IPS-18a (cell line): ENCODE results near the gene DOCK2.

ENCODE experiments used
- H3K27ac ChIP-seq: one replicate; pipeline ENCODE4 v1.5.1; 2013; ENCODE audit warnings: low read length
- H3K27me3 ChIP-seq: one replicate; pipeline ENCODE4 v1.6.1; 2013; ENCODE audit warnings: mild to moderate bottlenecking, low read length; ENCODE audit not compliant: control insufficient read depth, insufficient read depth
- H3K36me3 ChIP-seq: one replicate; pipeline ENCODE4 v1.6.1; 2013; ENCODE audit warnings: low read depth, low read length; ENCODE audit not compliant: control insufficient read depth
- H3K4me1 ChIP-seq: one replicate; pipeline ENCODE4 v1.6.1; 2013; ENCODE audit warnings: low read depth, low read length; ENCODE audit not compliant: control insufficient read depth
- H3K4me3 ChIP-seq: one replicate; pipeline ENCODE4 v1.5.1; 2013; ENCODE audit warnings: low read length
- H3K9ac ChIP-seq: one replicate; pipeline ENCODE4 v1.6.1; 2013; ENCODE audit warnings: mild to moderate bottlenecking, low read length, moderate library complexity
- H3K9me3 ChIP-seq: one replicate; pipeline ENCODE4 v1.6.1; 2013; ENCODE audit warnings: low read depth, low read length; ENCODE audit not compliant: control insufficient read depth

DOCK2 gene

DNA sequence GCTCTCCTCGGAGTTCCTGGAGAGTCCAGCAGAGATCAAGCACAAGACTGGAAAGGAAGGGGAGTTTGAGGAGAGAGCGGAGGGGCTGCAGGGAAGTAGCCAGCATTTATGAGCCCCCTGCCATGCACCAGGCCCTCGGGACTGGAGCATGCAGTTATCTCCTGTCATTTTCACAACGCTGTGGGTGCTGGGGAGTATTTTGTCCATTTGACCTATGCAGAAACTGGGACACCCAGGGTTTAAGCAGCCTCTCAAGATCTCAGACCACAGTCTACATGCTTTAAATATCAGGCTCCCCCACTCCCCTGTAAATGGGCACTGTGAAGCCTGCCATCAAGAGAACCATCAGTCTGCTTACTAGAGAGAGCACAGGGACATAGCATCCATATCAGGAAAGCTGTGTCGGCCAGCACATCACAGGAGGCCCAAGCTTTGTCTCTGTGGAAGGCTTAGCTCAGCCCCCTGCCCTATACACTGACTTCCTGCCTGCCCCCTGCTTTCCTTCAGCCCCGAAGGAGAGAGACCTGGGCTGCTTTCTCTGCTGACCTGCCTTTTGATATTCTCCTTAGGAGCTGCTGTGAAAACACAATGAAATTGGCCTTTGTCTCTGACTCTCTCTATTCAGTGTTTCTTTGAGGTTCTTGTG is 475.9 kb downstream of the DOCK2 start:
- Histone ChIP-seq H3K4me3 (no peak overlapping the region), H3K4me1 (peaks cover 10% of the 10 kb centered on the region), H3K27ac (no peak overlapping the region), H3K9me3 (no peaks in the 10 kb centered on the region), H3K9ac (no peak overlapping the region), H3K27me3 (peaks cover 38% of the 10 kb centered on the region), H3K36me3 (no peaks in the 10 kb centered on the region)

- H3K27ac ChIP-seq: no peak overlapping the region
- no peaks in the 10 kb centered on the region for H3K36me3 ChIP-seq
- H3K27me3 ChIP-seq: peaks cover 33% of the 10 kb centered on the region
- H3K4me1 ChIP-seq: peaks cover 10% of the 10 kb centered on the region
- no peaks in the 10 kb centered on the region for H3K9me3 ChIP-seq
- H3K9ac ChIP-seq: no peak overlapping the region
- H3K4me3 ChIP-seq: no peak overlapping the region
Measured at GRCh38 chr5:170113522-170113900, 476.4 kb downstream of the DOCK2 start.

- peaks cover 25% of the 10 kb centered on the region for H3K27me3 ChIP-seq
- H3K4me3 ChIP-seq: no peak overlapping the region
- no peaks in the 10 kb centered on the region for H3K36me3 ChIP-seq
- H3K27ac ChIP-seq: no peak overlapping the region
- H3K9ac ChIP-seq: no peak overlapping the region
- H3K4me1 ChIP-seq: peaks cover 10% of the 10 kb centered on the region
- H3K9me3 ChIP-seq: no peaks in the 10 kb centered on the region
Measured at GRCh38 chr5:170114271-170114670, 477.2 kb downstream of the DOCK2 start.

DNA sequence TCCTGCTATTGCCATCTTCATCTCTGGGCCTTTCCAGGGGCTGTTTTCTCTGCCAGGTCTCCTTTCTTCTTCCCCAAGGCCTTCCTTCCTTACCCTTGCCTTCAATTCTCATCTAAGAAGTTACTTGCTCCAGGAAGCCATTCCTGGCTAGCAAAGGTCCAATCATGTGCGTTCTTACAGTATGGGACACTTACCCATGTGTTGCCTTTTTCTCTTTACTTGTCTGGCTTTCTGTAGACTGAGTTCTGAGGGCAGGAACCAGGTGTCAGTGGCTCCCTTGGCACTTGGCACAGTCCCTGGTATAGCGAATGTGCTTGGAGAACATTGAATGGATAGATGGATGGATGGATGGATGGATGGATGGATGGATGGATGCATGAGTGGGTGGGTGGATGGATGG is 478.9 kb downstream of the DOCK2 start:
- Histone ChIP-seq H3K9ac (no peak overlapping the region), H3K4me3 (no peak overlapping the region), H3K27me3 (peaks cover 12% of the 10 kb centered on the region), H3K27ac (no peak overlapping the region), H3K4me1 (peaks cover 6% of the 10 kb centered on the region), H3K36me3 (no peaks in the 10 kb centered on the region), H3K9me3 (no peaks in the 10 kb centered on the region)

DNA sequence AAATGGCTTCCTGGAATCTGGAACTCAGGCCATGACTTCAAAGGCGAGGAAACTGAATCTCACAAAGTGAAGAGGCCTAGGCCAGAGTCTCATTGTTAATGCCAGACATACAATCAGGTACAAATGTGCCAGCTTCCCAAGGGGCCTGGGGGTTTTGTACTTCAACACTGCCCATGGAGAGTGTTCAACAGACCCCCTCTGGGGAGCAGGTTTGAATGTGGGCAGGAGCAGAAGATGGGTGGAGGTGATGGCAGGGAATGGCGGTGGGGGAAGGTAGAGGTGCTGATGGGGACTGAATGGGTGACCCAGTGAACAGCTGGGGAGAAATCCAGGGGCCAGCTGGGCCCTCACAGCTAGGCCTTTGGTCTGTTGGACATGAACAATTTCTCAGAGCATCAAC is 480.7 kb downstream of the DOCK2 start:
- Histone ChIP-seq H3K27ac (no peak overlapping the region), H3K9me3 (no peaks in the 10 kb centered on the region), H3K4me1 (no peaks in the 10 kb centered on the region), H3K36me3 (no peaks in the 10 kb centered on the region), H3K9ac (no peak overlapping the region), H3K27me3 (no peaks in the 10 kb centered on the region), H3K4me3 (no peak overlapping the region)

- no peak overlapping the region for H3K27ac ChIP-seq
- H3K27me3 ChIP-seq: no peaks in the 10 kb centered on the region
- no peaks in the 10 kb centered on the region for H3K9me3 ChIP-seq
- no peak overlapping the region for H3K9ac ChIP-seq
- H3K36me3 ChIP-seq: no peaks in the 10 kb centered on the region
- no peaks in the 10 kb centered on the region for H3K4me1 ChIP-seq
- H3K4me3 ChIP-seq: no peak overlapping the region
Measured at GRCh38 chr5:170120576-170120975, 483.5 kb downstream of the DOCK2 start.

- no peaks in the 10 kb centered on the region for H3K4me1 ChIP-seq
- H3K27me3 ChIP-seq: no peaks in the 10 kb centered on the region
- no peak overlapping the region for H3K27ac ChIP-seq
- H3K9me3 ChIP-seq: no peaks in the 10 kb centered on the region
- no peak overlapping the region for H3K4me3 ChIP-seq
- H3K9ac ChIP-seq: no peak overlapping the region
- H3K36me3 ChIP-seq: no peaks in the 10 kb centered on the region
Measured at GRCh38 chr5:170121321-170121720, 484.2 kb downstream of the DOCK2 start.

- Histone ChIP-seq H3K4me3 (no peak overlapping the region), H3K27ac (no peak overlapping the region), H3K9me3 (no peaks in the 10 kb centered on the region), H3K27me3 (no peaks in the 10 kb centered on the region), H3K9ac (no peak overlapping the region), H3K4me1 (no peaks in the 10 kb centered on the region), H3K36me3 (no peaks in the 10 kb centered on the region)
Measured at GRCh38 chr5:170126061-170126460, 489.0 kb downstream of the DOCK2 start.

DNA sequence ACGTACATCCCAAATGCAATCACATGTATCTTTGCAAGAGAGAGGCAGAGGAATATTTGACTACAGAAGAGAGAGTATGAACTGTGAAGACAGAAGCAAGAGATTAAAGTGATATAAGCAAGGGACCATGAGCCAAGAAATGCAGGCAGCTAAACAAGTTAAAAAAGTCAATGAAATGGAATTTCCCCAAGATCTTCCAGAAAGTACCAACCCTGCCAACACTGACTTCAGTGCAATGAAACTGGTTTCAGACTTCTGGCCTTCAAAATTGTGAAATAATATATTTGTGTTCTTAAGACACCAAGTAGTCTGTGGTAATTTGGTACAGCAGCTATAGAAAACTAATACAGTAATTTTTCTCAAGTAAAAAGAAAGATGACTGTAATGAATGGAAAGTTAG is 489.6 kb downstream of the DOCK2 start:
- H3K27ac ChIP-seq: no peak overlapping the region
- no peak overlapping the region for H3K4me3 ChIP-seq
- H3K27me3 ChIP-seq: no peaks in the 10 kb centered on the region
- H3K36me3 ChIP-seq: no peaks in the 10 kb centered on the region
- no peaks in the 10 kb centered on the region for H3K9me3 ChIP-seq
- H3K9ac ChIP-seq: no peak overlapping the region
- no peaks in the 10 kb centered on the region for H3K4me1 ChIP-seq

- H3K9me3 ChIP-seq: no peaks in the 10 kb centered on the region
- no peaks in the 10 kb centered on the region for H3K36me3 ChIP-seq
- no peak overlapping the region for H3K9ac ChIP-seq
- no peaks in the 10 kb centered on the region for H3K27me3 ChIP-seq
- no peaks in the 10 kb centered on the region for H3K4me1 ChIP-seq
- H3K4me3 ChIP-seq: no peak overlapping the region
- no peak overlapping the region for H3K27ac ChIP-seq
Measured at GRCh38 chr5:170131235-170131634, 494.2 kb downstream of the DOCK2 start.

- Histone ChIP-seq H3K27me3 (no peaks in the 10 kb centered on the region), H3K4me3 (no peak overlapping the region), H3K27ac (no peak overlapping the region), H3K36me3 (no peaks in the 10 kb centered on the region), H3K9ac (no peak overlapping the region), H3K9me3 (no peaks in the 10 kb centered on the region), H3K4me1 (no peaks in the 10 kb centered on the region)
Measured at GRCh38 chr5:170132269-170132975, 495.3 kb downstream of the DOCK2 start.
